Measurements from ENCODE around the gene CLCN3. TPM values are rescaled to one million over a fixed set of nuclear protein-coding genes. Genes with fewer than 3 reads are reported as not detected.

The CLCN3 gene
- total RNA-seq, 6 donors from 2014 or later, result 16.2 to 54.4 (median 30.4) TPM

DNA sequence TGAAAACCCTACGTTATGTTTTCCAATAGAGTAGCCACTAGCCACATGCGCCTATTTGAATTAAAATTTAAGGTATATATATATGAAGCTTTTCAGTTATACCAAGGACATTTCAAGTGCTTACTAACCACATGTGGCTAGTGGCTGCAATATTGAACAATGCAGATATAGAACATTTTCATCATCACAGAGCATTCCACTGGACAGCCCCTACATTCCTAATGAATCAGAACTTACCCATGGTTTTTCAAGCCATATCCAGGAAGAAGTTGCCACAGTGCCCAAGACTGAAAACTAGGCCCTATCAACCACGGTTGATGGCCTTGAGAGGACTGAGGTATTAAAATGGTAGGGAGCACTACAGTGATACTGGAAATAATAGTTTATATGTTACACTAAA lies 37.7 kb upstream of the CLCN3 start:
- WGBS, 2 donors, result 93 to 100% methylated on average over 3 of the region's 3 CpGs
- H3K27me3 ChIP-seq, result no peaks in the 10 kb centered on the region
- peaks cover 0 to 39% (median 4%) of the 10 kb centered on the region in 4 donors for H3K36me3 ChIP-seq
- H3K4me1 ChIP-seq, result no peaks in the 10 kb centered on the region
- H3K9me3 ChIP-seq, result no peaks in the 10 kb centered on the region
- no peak overlapping the region for H3K4me3 ChIP-seq
- H3K27ac ChIP-seq, result no peak overlapping the region
- ATAC-seq (ENCODE audit: low FRiP score in 2 of 2) (no peak), DNase-seq (no peak)
- no peak for TF ChIP-seq POLR2AphosphoS5 (IDR thresholded peaks at IDR 0.05)
- TF ChIP-seq POLR2A (IDR thresholded peaks at IDR 0.05), result no peak
- TF ChIP-seq, protein P1, sequence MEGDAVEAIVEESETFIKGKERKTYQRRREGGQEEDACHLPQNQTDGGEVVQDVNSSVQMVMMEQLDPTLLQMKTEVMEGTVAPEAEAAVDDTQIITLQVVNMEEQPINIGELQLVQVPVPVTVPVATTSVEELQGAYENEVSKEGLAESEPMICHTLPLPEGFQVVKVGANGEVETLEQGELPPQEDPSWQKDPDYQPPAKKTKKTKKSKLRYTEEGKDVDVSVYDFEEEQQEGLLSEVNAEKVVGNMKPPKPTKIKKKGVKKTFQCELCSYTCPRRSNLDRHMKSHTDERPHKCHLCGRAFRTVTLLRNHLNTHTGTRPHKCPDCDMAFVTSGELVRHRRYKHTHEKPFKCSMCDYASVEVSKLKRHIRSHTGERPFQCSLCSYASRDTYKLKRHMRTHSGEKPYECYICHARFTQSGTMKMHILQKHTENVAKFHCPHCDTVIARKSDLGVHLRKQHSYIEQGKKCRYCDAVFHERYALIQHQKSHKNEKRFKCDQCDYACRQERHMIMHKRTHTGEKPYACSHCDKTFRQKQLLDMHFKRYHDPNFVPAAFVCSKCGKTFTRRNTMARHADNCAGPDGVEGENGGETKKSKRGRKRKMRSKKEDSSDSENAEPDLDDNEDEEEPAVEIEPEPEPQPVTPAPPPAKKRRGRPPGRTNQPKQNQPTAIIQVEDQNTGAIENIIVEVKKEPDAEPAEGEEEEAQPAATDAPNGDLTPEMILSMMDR (IDR thresholded peaks at IDR 0.05), result no peak
- no peak for TF ChIP-seq EP300 (IDR thresholded peaks at IDR 0.05)

DNA sequence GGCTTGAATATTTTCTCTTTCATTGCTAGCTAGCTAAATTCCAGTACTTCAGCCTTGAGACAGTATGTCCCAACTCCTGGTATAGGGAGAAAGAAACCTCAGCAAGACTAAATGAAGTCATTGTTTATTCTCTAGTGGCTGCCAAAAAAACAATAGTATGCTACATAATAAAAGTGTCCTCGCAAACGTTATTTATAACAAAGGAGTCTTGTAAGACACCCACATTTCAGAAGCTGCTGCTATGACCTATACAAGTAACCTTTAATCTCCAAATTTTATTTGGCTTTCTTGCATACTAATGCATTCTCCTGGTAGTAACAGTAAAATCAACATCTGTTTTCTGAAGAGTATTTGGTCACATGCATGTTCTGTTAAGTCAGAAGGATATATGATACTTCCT lies 36.8 kb upstream of the CLCN3 start:
- Histone ChIP-seq H3K4me1 (no peaks in the 10 kb centered on the region), H3K4me3 (no peak overlapping the region), H3K27ac (no peak overlapping the region), H3K27me3 (no peaks in the 10 kb centered on the region), H3K9me3 (no peaks in the 10 kb centered on the region), H3K36me3 (peaks cover 0 to 39% (median 4%) of the 10 kb centered on the region in 4 donors)
- ATAC-seq (ENCODE audit: low FRiP score in 2 of 2) (no peak), DNase-seq (no peak)
- WGBS, 2 donors, result 33 to 52% methylated on average over 2 of the region's 2 CpGs
- TF ChIP-seq EP300 (IDR thresholded peaks at IDR 0.05), result no peak
- TF ChIP-seq POLR2AphosphoS5 (IDR thresholded peaks at IDR 0.05), result no peak
- no peak for TF ChIP-seq POLR2A (IDR thresholded peaks at IDR 0.05)
- TF ChIP-seq, protein P1 (IDR thresholded peaks at IDR 0.05), result no peak

GRCh38 chr4:169593050-169593560 lies 27.3 kb upstream of the CLCN3 start:
- Histone ChIP-seq H3K4me3 (no peak overlapping the region), H3K36me3 (peaks cover 0 to 16% (median 5%) of the 10 kb centered on the region in 4 donors), H3K4me1 (no peaks in the 10 kb centered on the region), H3K9me3 (no peaks in the 10 kb centered on the region), H3K27me3 (no peaks in the 10 kb centered on the region), H3K27ac (no peak overlapping the region)
- TF ChIP-seq POLR2A (IDR thresholded peaks at IDR 0.05) (no peak), POLR2AphosphoS5 (IDR thresholded peaks at IDR 0.05) (no peak), EP300 (IDR thresholded peaks at IDR 0.05) (no peak)
- TF ChIP-seq, protein P1 (IDR thresholded peaks at IDR 0.05), result no peak
- 91 to 93% methylated on average over 1 of the region's 1 CpG for WGBS, 2 donors
- no peak for DNase-seq
- ATAC-seq (ENCODE audit: low FRiP score in 2 of 2), result no peak

- Histone ChIP-seq H3K4me1 (no peaks in the 10 kb centered on the region), H3K9me3 (no peaks in the 10 kb centered on the region), H3K4me3 (no peak overlapping the region), H3K27me3 (no peaks in the 10 kb centered on the region), H3K27ac (no peak overlapping the region), H3K36me3 (peaks cover 0 to 17% (median 3%) of the 10 kb centered on the region in 4 donors)
- DNase-seq (no peak), ATAC-seq (ENCODE audit: low FRiP score in 2 of 2) (no peak)
- TF ChIP-seq POLR2AphosphoS5 (IDR thresholded peaks at IDR 0.05), result no peak
- no peak for TF ChIP-seq POLR2A (IDR thresholded peaks at IDR 0.05)
- TF ChIP-seq EP300 (IDR thresholded peaks at IDR 0.05), result no peak
- TF ChIP-seq, protein P1 (IDR thresholded peaks at IDR 0.05), result no peak
These were observed 25.7 kb upstream of the CLCN3 start for GRCh38 chr4:169594560-169595195.
